GM12865 (cell line): ENCODE data around the gene RNF13.

Experiments used
- DNase-seq: peaks from one replicate; pipeline ENCODE4 v3.0.0; 2010; ENCODE audit warnings: low read depth
- H3K4me3 ChIP-seq: 2 replicates; pipeline ENCODE4 v1.5.1; 2011; ENCODE audit warnings: mild to moderate bottlenecking, low read depth, low read length, control low read depth
- CTCF ChIP-seq: IDR thresholded peaks from 2 replicates; pipeline ENCODE4 v1.5.1; 2011; ENCODE audit warnings: low read length, control low read depth, low read depth, inconsistent platforms; ENCODE audit not compliant: insufficient read depth; ENCODE audit errors: missing control alignments

Gene RNF13

GRCh38 chr3:149892371-149892770 is 79.4 kb downstream of the RNF13 start:
- DNase-seq, result no peak
- no peak overlapping the region for H3K4me3 ChIP-seq
- no peak for TF ChIP-seq CTCF

GRCh38 chr3:149894205-149894604 is 81.2 kb downstream of the RNF13 start:
- no peak overlapping the region for H3K4me3 ChIP-seq
- no peak for TF ChIP-seq CTCF
- no peak for DNase-seq

GRCh38 chr3:149895339-149895738 is 82.3 kb downstream of the RNF13 start:
- DNase-seq, result no peak
- no peak for TF ChIP-seq CTCF
- H3K4me3 ChIP-seq, result no peak overlapping the region

- H3K4me3 ChIP-seq, result no peak overlapping the region
- no peak for DNase-seq
- TF ChIP-seq CTCF, result no peak
These were observed 82.8 kb downstream of the RNF13 start for GRCh38 chr3:149895769-149896168.

GRCh38 chr3:149898771-149899170 is 85.8 kb downstream of the RNF13 start:
- H3K4me3 ChIP-seq, result no peak overlapping the region
- TF ChIP-seq CTCF, result no peak
- DNase-seq, result no peak

GRCh38 chr3:149900322-149900721 is 87.3 kb downstream of the RNF13 start:
- no peak for TF ChIP-seq CTCF
- no peak for DNase-seq
- no peak overlapping the region for H3K4me3 ChIP-seq

- H3K4me3 ChIP-seq, result no peak overlapping the region
- TF ChIP-seq CTCF, result no peak
- DNase-seq, result no peak
These were observed 88.8 kb downstream of the RNF13 start for GRCh38 chr3:149901770-149902169.
